Stomach (tissue), 4 donors: ENCODE data around the gene CELSR1.

ENCODE experiments used
- POLR2A ChIP-seq, 4 donors: fragments of 450-650 bp; IDR thresholded peaks; one replicate each; pipeline ENCODE4 v1.6.1; 2016; ENCODE audit warnings: antibody characterized with exemption in 4 of 4, control low read depth in 2 of 4, mild to moderate bottlenecking in 1 of 4, moderate library complexity in 1 of 4
- POLR2AphosphoS5 ChIP-seq, 3 donors: sonication (generic); formaldehyde crosslinking; IDR thresholded peaks; one replicate each; pipeline ENCODE4 v1.6.1; 2016; ENCODE audit warnings: antibody characterized with exemption in 3 of 3

DNA sequence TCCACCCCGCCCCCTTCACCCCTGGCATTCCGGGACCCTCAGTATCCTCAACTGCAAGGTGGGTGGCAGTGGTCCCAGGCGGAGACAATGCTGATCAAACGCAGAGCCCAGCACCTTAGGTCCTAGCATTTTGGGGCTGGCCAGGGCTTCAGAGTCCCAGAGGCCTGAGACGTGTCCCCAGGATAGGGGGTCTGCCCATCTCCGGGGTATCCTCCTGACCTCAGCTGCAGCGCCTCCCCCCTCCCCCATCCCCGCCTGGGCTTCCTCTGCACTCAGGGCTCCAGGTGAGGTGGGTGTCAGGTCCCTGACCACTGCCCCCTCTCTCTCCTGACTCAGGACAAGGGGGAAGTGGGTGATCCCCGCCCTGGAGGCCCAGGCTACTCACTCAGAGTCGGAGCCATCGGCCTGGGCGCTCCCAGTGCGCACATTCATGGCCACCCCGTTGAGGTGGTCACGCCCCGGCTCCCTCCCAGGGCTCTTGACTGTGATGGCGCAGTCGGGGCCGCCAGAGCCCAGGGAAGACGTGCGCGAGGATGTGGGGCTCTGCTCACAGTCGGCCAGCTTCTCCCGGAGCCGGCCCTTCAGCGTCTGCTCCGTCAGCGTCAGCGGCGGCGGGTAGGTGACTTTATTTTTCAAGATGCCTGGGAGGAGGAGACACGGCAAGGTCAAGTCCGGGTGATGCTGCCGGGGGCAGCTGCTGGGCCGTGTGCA, 173.7 kb downstream of the CELSR1 start:
- TF ChIP-seq POLR2AphosphoS5 (IDR thresholded peaks at IDR 0.05) (no peak), POLR2A (IDR thresholded peaks at IDR 0.05) (no peak)
